H9 (cell line): ENCODE results near the gene CD48. TPM values are rescaled to one million over a fixed set of nuclear protein-coding genes. Genes with fewer than 3 reads are reported as not detected.

Experiments
- DNase-seq: peaks from one replicate; pipeline ENCODE4 v3.0.0-alpha.2; 2017
- H2AFZ ChIP-seq: one replicate; pipeline ENCODE4 v1.6.1; 2013; ENCODE audit warnings: mild to moderate bottlenecking, low read length, control low read depth, moderate library complexity
- H2AK5ac ChIP-seq: 2 replicates; pipeline ENCODE4 v1.6.1; 2013; ENCODE audit warnings: low read length, control low read depth, mixed read lengths; ENCODE audit not compliant: insufficient read length
- H2BK120ac ChIP-seq: one replicate; pipeline ENCODE4 v1.6.1; 2013; ENCODE audit warnings: low read depth, mild to moderate bottlenecking, low read length, control low read depth, inconsistent platforms; ENCODE audit not compliant: poor library complexity, severe bottlenecking
- H2BK12ac ChIP-seq: 2 replicates; pipeline ENCODE4 v1.6.1; 2013; ENCODE audit warnings: low read length, control low read depth, mixed read lengths, low read depth; ENCODE audit not compliant: insufficient read length
- H2BK15ac ChIP-seq: 2 replicates; pipeline ENCODE4 v1.6.1; 2013; ENCODE audit warnings: low read depth, low read length, control low read depth
- H2BK20ac ChIP-seq: one replicate; pipeline ENCODE4 v1.6.1; 2013; ENCODE audit warnings: low read depth, mild to moderate bottlenecking, low read length, control low read depth, inconsistent platforms; ENCODE audit not compliant: poor library complexity, severe bottlenecking
- H2BK5ac ChIP-seq: 2 replicates; pipeline ENCODE4 v1.6.1; 2013; ENCODE audit warnings: low read length, control low read depth, mixed read lengths; ENCODE audit not compliant: insufficient read length
- H3K14ac ChIP-seq: 2 replicates; pipeline ENCODE4 v1.6.1; 2013; ENCODE audit warnings: low read length, control low read depth; ENCODE audit not compliant: insufficient read depth
- H3K18ac ChIP-seq: 2 replicates; pipeline ENCODE4 v1.6.1; 2013; ENCODE audit warnings: low read depth, mild to moderate bottlenecking, mixed read lengths, low read length, control low read depth; ENCODE audit not compliant: insufficient read length
- H3K23ac ChIP-seq: 2 replicates; pipeline ENCODE4 v1.6.1; 2013; ENCODE audit warnings: low read length, control low read depth, mixed read lengths, low read depth; ENCODE audit not compliant: insufficient read length
- H3K23me2 ChIP-seq: 2 replicates; pipeline ENCODE4 v1.6.1; 2013; ENCODE audit warnings: low read depth, mild to moderate bottlenecking, mixed read lengths, low read length, control low read depth; ENCODE audit not compliant: insufficient read length, poor library complexity, severe bottlenecking
- H3K27ac ChIP-seq: 2 replicates; pipeline ENCODE4 v1.5.1; 2013; ENCODE audit warnings: low read length, control low read depth, mixed read lengths, low read depth; ENCODE audit not compliant: insufficient read length
- H3K27me3 ChIP-seq: 2 replicates; pipeline ENCODE4 v1.6.1; 2013; ENCODE audit warnings: low read length, control low read depth, inconsistent platforms; ENCODE audit not compliant: insufficient read depth
- H3K4ac ChIP-seq: 2 replicates; pipeline ENCODE4 v1.6.1; 2013; ENCODE audit warnings: low read depth, mild to moderate bottlenecking, control low read depth, inconsistent platforms, low read length, moderate library complexity
- H3K4me1 ChIP-seq: 2 replicates; pipeline ENCODE4 v1.6.1; 2013; ENCODE audit warnings: low read length, control low read depth, inconsistent platforms; ENCODE audit not compliant: insufficient read depth
- H3K4me2 ChIP-seq: 2 replicates; pipeline ENCODE4 v1.6.1; 2013; ENCODE audit warnings: low read length, control low read depth, mixed read lengths; ENCODE audit not compliant: insufficient read length, insufficient read depth
- H3K56ac ChIP-seq: 2 replicates; pipeline ENCODE4 v1.6.1; 2013; ENCODE audit warnings: low read depth, mild to moderate bottlenecking, mixed read lengths, low read length, control low read depth; ENCODE audit not compliant: insufficient read length
- H3K79me1 ChIP-seq: 2 replicates; pipeline ENCODE4 v1.6.1; 2013; ENCODE audit warnings: low read depth, mild to moderate bottlenecking, moderate library complexity, low read length, control low read depth, inconsistent platforms; ENCODE audit not compliant: insufficient read depth, poor library complexity, severe bottlenecking
- H3K79me2 ChIP-seq: 2 replicates; pipeline ENCODE4 v1.6.1; 2013; ENCODE audit warnings: low read length, control low read depth, inconsistent platforms; ENCODE audit not compliant: insufficient read depth
- H3K9ac ChIP-seq: 2 replicates; pipeline ENCODE4 v1.6.1; 2013; ENCODE audit warnings: low read length, control low read depth, mixed read lengths; ENCODE audit not compliant: insufficient read length; ENCODE audit errors: extremely low read depth
- H3K9me3 ChIP-seq: one replicate; pipeline ENCODE4 v1.6.1; 2013; ENCODE audit warnings: low read depth, low read length, inconsistent platforms; ENCODE audit not compliant: control insufficient read depth
- H3T11ph ChIP-seq: one replicate; pipeline ENCODE4 v1.6.1; 2013; ENCODE audit warnings: mild to moderate bottlenecking, low read length, control low read depth, inconsistent platforms
- H4K20me1 ChIP-seq: one replicate; pipeline ENCODE4 v1.6.1; 2013; ENCODE audit not compliant: control insufficient read depth, insufficient read length, insufficient read depth
- H4K5ac ChIP-seq: 2 replicates; pipeline ENCODE4 v1.6.1; 2013; ENCODE audit warnings: low read depth, mild to moderate bottlenecking, mixed read lengths, low read length, control low read depth; ENCODE audit not compliant: insufficient read length
- H4K8ac ChIP-seq: replicated peaks from 2 replicates; pipeline ENCODE4 v1.6.1; 2013; ENCODE audit warnings: low read length, control low read depth, mixed read lengths, low read depth; ENCODE audit not compliant: insufficient read length
- H4K91ac ChIP-seq: 2 replicates; pipeline ENCODE4 v1.6.1; 2013; ENCODE audit warnings: low read depth, mild to moderate bottlenecking, moderate library complexity, mixed read lengths, low read length, control low read depth; ENCODE audit not compliant: insufficient read length
- H3K27ac Mint-ChIP-seq, 3 experiments: 2 replicates in 2 of 3; 3 replicates in 1 of 3; pipeline ENCODE4 v1.8.0; 2020 to 2021; ENCODE audit warnings: mixed read lengths in 3 of 3, mild to moderate bottlenecking in 1 of 3, moderate library complexity in 1 of 3
- H3K27me3 Mint-ChIP-seq: 2 replicates; pipeline ENCODE4 v1.8.0; 2021; ENCODE audit warnings: low read depth, mild to moderate bottlenecking, moderate library complexity, mixed read lengths
- H3K36me3 Mint-ChIP-seq, 3 experiments: 2 replicates in 2 of 3; 3 replicates in 1 of 3; pipeline ENCODE4 v1.8.0; 2020 to 2021; ENCODE audit warnings: low read depth in 3 of 3, mixed read lengths in 3 of 3; ENCODE audit not compliant: insufficient read depth in 1 of 3
- H3K4me1 Mint-ChIP-seq, 2 experiments: 2 replicates each; pipeline ENCODE4 v1.8.0; 2020; ENCODE audit warnings: mixed read lengths in 2 of 2
- H3K4me3 Mint-ChIP-seq, 2 experiments: 2 replicates in 1 of 2; 3 replicates in 1 of 2; pipeline ENCODE4 v1.8.0; 2020 to 2021; ENCODE audit warnings: mild to moderate bottlenecking in 2 of 2, mixed read lengths in 2 of 2, moderate library complexity in 1 of 2
- H3K9me3 Mint-ChIP-seq, 2 experiments: 2 replicates in 1 of 2; 3 replicates in 1 of 2; pipeline ENCODE4 v1.8.0; 2020; ENCODE audit warnings: mild to moderate bottlenecking in 2 of 2, mixed read lengths in 2 of 2, moderate library complexity in 1 of 2
- WGBS: extraction: QIAGEN DNeasy Blood & Tissue Kit; methylation state at CpG from one replicate; pipeline ENCODE4 v1.1.7; 2013; ENCODE audit warnings: missing lambda C conversion rate, low lambda C conversion rate, mixed read lengths; ENCODE audit not compliant: insufficient read length; ENCODE audit errors: extremely low coverage; 5-methylcytosine and 5-hydroxymethylcytosine counted together
- total RNA-seq: library from RNA; stranded (reverse); gene quantifications from 2 replicates; pipeline ENCODE4 v1.2.1, GENCODE V29; 2021
- TF ChIP-seq, protein P1 (sequence below): fragments of 200-600 bp; sonication (generic); conservative IDR thresholded peaks from 3 replicates; pipeline ENCODE4 v1.8.0; 2021; ENCODE audit warnings: antibody characterized with exemption, mild to moderate bottlenecking

Gene CD48
- total RNA-seq, 1 experiment from 2014 or later, result not detected

DNA sequence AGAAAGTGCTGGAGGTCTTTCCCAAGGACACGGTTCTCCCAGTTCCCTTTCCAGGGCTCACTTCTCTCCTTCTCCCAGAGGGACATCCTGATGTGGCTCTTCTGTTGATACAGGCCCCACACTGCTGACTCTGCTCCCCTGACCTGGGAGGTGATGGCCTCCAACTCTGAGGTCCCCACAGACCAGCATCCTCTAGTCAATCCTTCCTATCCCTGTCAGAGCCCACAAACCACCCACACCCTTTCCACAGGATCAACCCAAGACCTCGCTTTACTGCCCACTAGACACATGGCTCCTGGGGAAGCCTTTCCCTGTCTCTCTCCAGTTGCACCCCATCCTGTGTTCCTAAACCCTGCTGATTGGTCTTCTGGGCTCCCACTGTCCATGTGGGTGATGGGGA is 39.0 kb upstream of the CD48 start:
- H3K4me1 ChIP-seq, result peaks cover 3% of the 10 kb centered on the region; the same call in 1 of the 2 replicates
- H2BK20ac ChIP-seq, result no peak overlapping the region
- H3K18ac ChIP-seq, result no peak overlapping the region
- no peak overlapping the region for H3K56ac ChIP-seq
- no peak overlapping the region for H2BK120ac ChIP-seq
- no peak overlapping the region for H2AK5ac ChIP-seq
- H3K9me3 ChIP-seq, result no peaks in the 10 kb centered on the region
- no CpG with 5 or more reads among the region's 2 CpGs for whole genome bisulfite sequencing
- no peak overlapping the region for H3K4me2 ChIP-seq
- Mint-ChIP-seq H3K4me3 (no peak overlapping the region), H3K36me3 (no peaks in the 10 kb centered on the region), H3K9me3 (no peaks in the 10 kb centered on the region), H3K27me3 (no peaks in the 10 kb centered on the region), H3K4me1 (peaks cover 14 to 16% of the 10 kb centered on the region in 2 experiments), H3K27ac (no peak overlapping the region)
- H3K4ac ChIP-seq, result no peak overlapping the region
- no peak overlapping the region for H4K5ac ChIP-seq
- H3T11ph ChIP-seq, result no peak overlapping the region
- no peak overlapping the region for H3K27ac ChIP-seq
- TF ChIP-seq, protein P1, sequence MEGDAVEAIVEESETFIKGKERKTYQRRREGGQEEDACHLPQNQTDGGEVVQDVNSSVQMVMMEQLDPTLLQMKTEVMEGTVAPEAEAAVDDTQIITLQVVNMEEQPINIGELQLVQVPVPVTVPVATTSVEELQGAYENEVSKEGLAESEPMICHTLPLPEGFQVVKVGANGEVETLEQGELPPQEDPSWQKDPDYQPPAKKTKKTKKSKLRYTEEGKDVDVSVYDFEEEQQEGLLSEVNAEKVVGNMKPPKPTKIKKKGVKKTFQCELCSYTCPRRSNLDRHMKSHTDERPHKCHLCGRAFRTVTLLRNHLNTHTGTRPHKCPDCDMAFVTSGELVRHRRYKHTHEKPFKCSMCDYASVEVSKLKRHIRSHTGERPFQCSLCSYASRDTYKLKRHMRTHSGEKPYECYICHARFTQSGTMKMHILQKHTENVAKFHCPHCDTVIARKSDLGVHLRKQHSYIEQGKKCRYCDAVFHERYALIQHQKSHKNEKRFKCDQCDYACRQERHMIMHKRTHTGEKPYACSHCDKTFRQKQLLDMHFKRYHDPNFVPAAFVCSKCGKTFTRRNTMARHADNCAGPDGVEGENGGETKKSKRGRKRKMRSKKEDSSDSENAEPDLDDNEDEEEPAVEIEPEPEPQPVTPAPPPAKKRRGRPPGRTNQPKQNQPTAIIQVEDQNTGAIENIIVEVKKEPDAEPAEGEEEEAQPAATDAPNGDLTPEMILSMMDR, result no peak
- no peak overlapping the region for H2BK12ac ChIP-seq
- no peak overlapping the region for H4K8ac ChIP-seq
- no peaks in the 10 kb centered on the region for H3K23me2 ChIP-seq
- no peak overlapping the region for H3K14ac ChIP-seq
- no peak overlapping the region for H2AFZ ChIP-seq
- H3K9ac ChIP-seq, result no peak overlapping the region
- H4K20me1 ChIP-seq, result no peaks in the 10 kb centered on the region
- no peak overlapping the region for H2BK5ac ChIP-seq
- no peaks in the 10 kb centered on the region for H3K79me1 ChIP-seq
- H4K91ac ChIP-seq, result no peak overlapping the region
- no peaks in the 10 kb centered on the region for H3K79me2 ChIP-seq
- no peak for DNase-seq
- no peaks in the 10 kb centered on the region for H3K27me3 ChIP-seq
- H3K23ac ChIP-seq, result no peak overlapping the region
- H2BK15ac ChIP-seq, result no peak overlapping the region
